Neural crest cell (in vitro differentiated cells): ENCODE measurements around the gene FAM3A. TPM values are rescaled to one million over a fixed set of nuclear protein-coding genes. Genes with fewer than 3 reads are reported as not detected.

Experiments used
- DNase-seq: peaks from one replicate; pipeline ENCODE4 v3.0.0; 2021; ENCODE audit warnings: low read depth, mixed read lengths, low spot score
- H3K27ac Mint-ChIP-seq: one replicate; pipeline ENCODE4 v1.8.0; 2021; ENCODE audit warnings: mild to moderate bottlenecking, mixed read lengths; ENCODE audit not compliant: unreplicated experiment
- H3K27me3 Mint-ChIP-seq: 2 replicates; pipeline ENCODE4 v1.8.0; 2021; ENCODE audit warnings: low read depth, mild to moderate bottlenecking, mixed read lengths
- H3K36me3 Mint-ChIP-seq: 2 replicates; pipeline ENCODE4 v1.8.0; 2021; ENCODE audit warnings: low read depth, mild to moderate bottlenecking, mixed read lengths
- H3K4me1 Mint-ChIP-seq: 2 replicates; pipeline ENCODE4 v1.8.0; 2021; ENCODE audit warnings: mixed read lengths
- H3K4me3 Mint-ChIP-seq: one replicate; pipeline ENCODE4 v1.8.0; 2021; ENCODE audit warnings: mild to moderate bottlenecking, mixed read lengths
- H3K9me3 Mint-ChIP-seq: 2 replicates; pipeline ENCODE4 v1.8.0; 2021; ENCODE audit warnings: mixed read lengths
- total RNA-seq: library from RNA; stranded (reverse); gene quantifications from 2 replicates; pipeline ENCODE4 v1.2.1, GENCODE V29; 2021
- TF ChIP-seq, protein P1 (sequence below): fragments of 200-600 bp; sonication (generic); conservative IDR thresholded peaks from 2 replicates; pipeline ENCODE4 v1.5.0; 2021; ENCODE audit warnings: antibody characterized with exemption, mild to moderate bottlenecking

FAM3A gene
- total RNA-seq, 1 donor from 2014 or later: 25.8 TPM

DNA sequence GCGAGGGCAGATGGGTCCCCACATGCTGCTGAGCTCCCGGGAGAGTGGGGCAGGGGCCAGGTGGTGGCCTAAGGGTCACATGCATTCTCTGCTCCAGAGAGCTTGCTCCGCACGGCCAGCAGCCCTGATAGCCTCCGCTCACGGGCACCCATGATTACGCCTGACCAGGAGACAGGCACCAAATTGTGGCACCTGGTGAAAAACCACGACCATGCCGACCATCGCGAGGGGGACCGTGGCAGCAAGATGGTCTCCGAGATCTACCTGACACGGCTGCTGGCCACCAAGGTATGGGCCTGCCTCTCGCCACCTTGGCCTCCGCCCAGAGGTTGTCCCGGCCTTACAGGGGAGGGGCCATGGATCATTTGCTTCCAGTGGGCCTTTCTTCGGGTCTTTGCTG lies 46.2 kb downstream of the FAM3A start:
- no peaks in the 10 kb centered on the region for H3K9me3 Mint-ChIP-seq
- H3K27me3 Mint-ChIP-seq: no peaks in the 10 kb centered on the region
- H3K27ac Mint-ChIP-seq: no peak overlapping the region
- H3K4me1 Mint-ChIP-seq: no peaks in the 10 kb centered on the region
- H3K4me3 Mint-ChIP-seq: no peak overlapping the region
- TF ChIP-seq, protein P1, sequence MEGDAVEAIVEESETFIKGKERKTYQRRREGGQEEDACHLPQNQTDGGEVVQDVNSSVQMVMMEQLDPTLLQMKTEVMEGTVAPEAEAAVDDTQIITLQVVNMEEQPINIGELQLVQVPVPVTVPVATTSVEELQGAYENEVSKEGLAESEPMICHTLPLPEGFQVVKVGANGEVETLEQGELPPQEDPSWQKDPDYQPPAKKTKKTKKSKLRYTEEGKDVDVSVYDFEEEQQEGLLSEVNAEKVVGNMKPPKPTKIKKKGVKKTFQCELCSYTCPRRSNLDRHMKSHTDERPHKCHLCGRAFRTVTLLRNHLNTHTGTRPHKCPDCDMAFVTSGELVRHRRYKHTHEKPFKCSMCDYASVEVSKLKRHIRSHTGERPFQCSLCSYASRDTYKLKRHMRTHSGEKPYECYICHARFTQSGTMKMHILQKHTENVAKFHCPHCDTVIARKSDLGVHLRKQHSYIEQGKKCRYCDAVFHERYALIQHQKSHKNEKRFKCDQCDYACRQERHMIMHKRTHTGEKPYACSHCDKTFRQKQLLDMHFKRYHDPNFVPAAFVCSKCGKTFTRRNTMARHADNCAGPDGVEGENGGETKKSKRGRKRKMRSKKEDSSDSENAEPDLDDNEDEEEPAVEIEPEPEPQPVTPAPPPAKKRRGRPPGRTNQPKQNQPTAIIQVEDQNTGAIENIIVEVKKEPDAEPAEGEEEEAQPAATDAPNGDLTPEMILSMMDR: no peak
- DNase-seq: no peak
- H3K36me3 Mint-ChIP-seq: peaks cover 3% of the 10 kb centered on the region

DNA sequence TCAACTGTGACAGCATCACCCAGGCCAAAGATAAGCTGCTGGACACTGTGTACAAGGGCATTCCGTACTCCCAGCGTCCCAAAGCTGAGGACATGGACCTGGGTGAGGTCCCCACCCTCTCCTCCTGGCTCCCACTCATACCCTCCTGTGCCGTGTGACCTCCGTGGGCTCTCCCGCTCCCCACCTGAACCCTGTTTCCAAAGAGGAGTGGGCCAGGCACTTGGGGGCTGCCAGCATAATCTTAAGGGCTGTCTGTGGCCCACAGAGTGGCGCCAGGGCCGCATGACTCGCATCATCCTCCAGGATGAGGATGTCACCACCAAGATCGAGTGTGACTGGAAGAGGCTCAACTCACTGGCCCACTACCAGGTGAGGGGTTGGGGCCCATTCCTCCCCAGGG lies 46.9 kb downstream of the FAM3A start:
- Mint-ChIP-seq H3K9me3 (no peaks in the 10 kb centered on the region), H3K27me3 (no peaks in the 10 kb centered on the region), H3K27ac (no peak overlapping the region), H3K36me3 (peaks cover 3% of the 10 kb centered on the region), H3K4me3 (no peak overlapping the region), H3K4me1 (no peaks in the 10 kb centered on the region)
- no peak for DNase-seq
- TF ChIP-seq, protein P1: no peak

DNA sequence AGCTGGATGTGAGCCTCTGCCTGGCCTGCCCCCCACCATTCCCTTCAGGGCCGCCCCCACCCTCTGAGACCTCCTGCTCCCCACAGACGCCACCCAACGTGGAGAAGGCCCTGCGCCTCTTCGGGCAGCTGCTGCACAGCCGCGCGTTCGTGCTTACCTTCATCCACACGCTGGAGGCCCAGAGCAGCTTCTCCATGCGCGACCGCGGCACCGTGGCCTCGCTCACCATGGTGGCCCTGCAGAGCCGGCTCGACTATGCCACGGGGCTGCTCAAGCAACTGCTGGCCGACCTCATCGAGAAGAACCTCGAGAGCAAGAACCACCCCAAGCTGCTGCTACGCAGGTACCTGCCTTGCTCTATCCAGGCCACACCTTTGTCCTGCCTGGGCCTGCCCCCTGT lies 47.8 kb downstream of the FAM3A start:
- Mint-ChIP-seq H3K4me1 (no peaks in the 10 kb centered on the region), H3K27me3 (no peaks in the 10 kb centered on the region), H3K27ac (no peak overlapping the region), H3K36me3 (peaks cover under 1% of the 10 kb centered on the region), H3K4me3 (no peak overlapping the region), H3K9me3 (no peaks in the 10 kb centered on the region)
- TF ChIP-seq, protein P1: no peak
- no peak for DNase-seq

DNA sequence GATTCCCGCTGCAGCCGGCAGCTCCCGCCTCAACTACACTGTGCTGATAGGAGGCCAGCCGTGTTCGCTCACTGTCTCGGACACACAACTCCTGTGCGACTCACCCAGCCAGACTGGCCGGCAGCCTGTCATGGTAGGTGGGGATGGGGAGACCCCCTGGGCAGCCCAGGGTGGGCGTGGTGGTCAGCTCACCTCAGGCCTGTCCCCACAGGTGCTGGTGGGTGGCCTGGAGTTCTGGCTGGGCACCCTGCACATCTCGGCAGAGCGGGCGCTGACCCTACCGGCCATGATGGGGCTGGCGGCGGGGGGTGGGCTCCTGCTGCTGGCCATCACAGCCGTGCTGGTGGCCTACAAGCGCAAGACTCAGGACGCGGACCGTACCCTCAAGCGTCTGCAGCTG lies 48.5 kb downstream of the FAM3A start:
- H3K9me3 Mint-ChIP-seq: no peaks in the 10 kb centered on the region
- no peaks in the 10 kb centered on the region for H3K27me3 Mint-ChIP-seq
- H3K4me1 Mint-ChIP-seq: no peaks in the 10 kb centered on the region
- H3K36me3 Mint-ChIP-seq: no peaks in the 10 kb centered on the region
- no peak overlapping the region for H3K4me3 Mint-ChIP-seq
- H3K27ac Mint-ChIP-seq: no peak overlapping the region
- DNase-seq: no peak
- TF ChIP-seq, protein P1: no peak

DNA sequence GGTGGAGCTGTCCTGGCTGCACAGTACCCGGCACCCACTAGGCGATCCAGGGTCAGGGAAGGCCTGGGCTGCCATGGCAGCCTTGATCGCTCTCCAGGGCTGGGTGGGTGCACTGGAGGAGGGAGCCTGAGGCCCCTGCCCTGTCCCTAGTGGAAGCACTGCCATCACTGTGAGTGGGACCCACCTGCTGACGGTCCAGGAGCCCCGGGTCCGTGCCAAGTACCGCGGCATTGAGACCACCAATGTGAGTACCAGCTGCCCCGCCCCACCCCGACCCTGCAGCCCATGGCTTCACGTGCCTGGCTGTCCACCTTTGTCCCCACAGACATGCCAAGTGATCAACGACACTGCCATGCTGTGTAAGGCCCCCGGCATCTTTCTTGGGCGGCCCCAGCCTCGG lies 49.1 kb downstream of the FAM3A start:
- TF ChIP-seq, protein P1: no peak
- no peaks in the 10 kb centered on the region for H3K9me3 Mint-ChIP-seq
- H3K4me1 Mint-ChIP-seq: no peaks in the 10 kb centered on the region
- no peak overlapping the region for H3K4me3 Mint-ChIP-seq
- H3K36me3 Mint-ChIP-seq: no peaks in the 10 kb centered on the region
- H3K27me3 Mint-ChIP-seq: no peaks in the 10 kb centered on the region
- H3K27ac Mint-ChIP-seq: no peak overlapping the region
- no peak for DNase-seq

DNA sequence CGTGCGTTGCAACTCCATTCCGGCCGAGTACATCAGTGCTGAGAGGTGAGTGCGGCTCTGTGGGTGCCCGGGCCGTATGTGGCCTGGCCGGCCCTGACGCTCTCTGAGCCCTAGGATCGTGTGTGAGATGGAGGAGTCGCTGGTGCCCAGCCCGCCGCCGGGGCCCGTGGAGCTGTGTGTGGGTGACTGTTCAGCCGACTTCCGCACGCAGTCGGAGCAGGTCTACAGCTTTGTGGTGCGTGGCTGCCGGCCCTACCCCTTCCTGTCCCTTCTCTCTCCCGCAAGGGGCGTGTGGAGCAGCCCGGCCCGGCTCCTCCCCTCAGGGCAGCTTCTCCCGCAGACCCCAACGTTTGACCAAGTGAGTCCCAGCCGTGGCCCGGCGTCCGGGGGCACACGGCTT lies 50.0 kb downstream of the FAM3A start:
- no peaks in the 10 kb centered on the region for H3K36me3 Mint-ChIP-seq
- no peak overlapping the region for H3K27ac Mint-ChIP-seq
- no peak overlapping the region for H3K4me3 Mint-ChIP-seq
- H3K9me3 Mint-ChIP-seq: no peaks in the 10 kb centered on the region
- no peaks in the 10 kb centered on the region for H3K4me1 Mint-ChIP-seq
- no peak for DNase-seq
- TF ChIP-seq, protein P1: no peak
- H3K27me3 Mint-ChIP-seq: no peaks in the 10 kb centered on the region
